Cardiac fibroblast (primary cell): ENCODE data around the gene CETN2.

Experiments
- DNase-seq, 2 donors: peaks; one replicate each; pipeline versions ENCODE4 v3.0.0 to v3.0.0-alpha.2; 2010; ENCODE audit warnings: low read depth in 2 of 2
- H3K4me3 ChIP-seq, 2 donors: replicated peaks in 1 of 2; 1 replicate in 1 of 2; 2 replicates in 1 of 2; pipeline ENCODE4 v1.5.1; 2011; ENCODE audit warnings: low read depth in 2 of 2, low read length in 2 of 2, mild to moderate bottlenecking in 2 of 2, moderate library complexity in 1 of 2
- TF ChIP-seq, protein P1 (sequence below): IDR thresholded peaks from one replicate; pipeline ENCODE4 v1.5.1; 2011; ENCODE audit warnings: low read depth, mild to moderate bottlenecking, low read length, inconsistent platforms

The CETN2 gene

DNA sequence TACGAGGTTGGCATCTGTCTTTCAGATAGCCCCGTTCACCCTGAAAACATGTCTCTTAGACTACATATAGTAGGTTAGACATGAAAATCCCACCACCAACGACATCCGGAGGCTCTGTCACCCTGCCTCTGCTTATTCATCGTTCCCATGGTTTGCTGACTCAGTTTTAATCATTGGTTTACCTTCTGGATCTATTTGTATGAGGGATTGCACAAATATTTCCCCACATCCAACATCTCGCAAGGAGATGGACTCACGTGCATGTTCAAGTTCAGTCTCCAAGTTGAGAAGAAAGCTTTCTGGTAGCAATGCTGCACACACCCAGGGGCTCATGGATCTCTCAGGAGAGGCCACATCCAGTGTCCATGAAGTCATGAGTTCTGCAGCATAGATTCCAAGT, 10.8 kb downstream of the CETN2 start:
- peak in 1 of 2 donors; percentile 59 for DNase-seq
- H3K4me3 ChIP-seq: no peak overlapping the region
- TF ChIP-seq, protein P1, sequence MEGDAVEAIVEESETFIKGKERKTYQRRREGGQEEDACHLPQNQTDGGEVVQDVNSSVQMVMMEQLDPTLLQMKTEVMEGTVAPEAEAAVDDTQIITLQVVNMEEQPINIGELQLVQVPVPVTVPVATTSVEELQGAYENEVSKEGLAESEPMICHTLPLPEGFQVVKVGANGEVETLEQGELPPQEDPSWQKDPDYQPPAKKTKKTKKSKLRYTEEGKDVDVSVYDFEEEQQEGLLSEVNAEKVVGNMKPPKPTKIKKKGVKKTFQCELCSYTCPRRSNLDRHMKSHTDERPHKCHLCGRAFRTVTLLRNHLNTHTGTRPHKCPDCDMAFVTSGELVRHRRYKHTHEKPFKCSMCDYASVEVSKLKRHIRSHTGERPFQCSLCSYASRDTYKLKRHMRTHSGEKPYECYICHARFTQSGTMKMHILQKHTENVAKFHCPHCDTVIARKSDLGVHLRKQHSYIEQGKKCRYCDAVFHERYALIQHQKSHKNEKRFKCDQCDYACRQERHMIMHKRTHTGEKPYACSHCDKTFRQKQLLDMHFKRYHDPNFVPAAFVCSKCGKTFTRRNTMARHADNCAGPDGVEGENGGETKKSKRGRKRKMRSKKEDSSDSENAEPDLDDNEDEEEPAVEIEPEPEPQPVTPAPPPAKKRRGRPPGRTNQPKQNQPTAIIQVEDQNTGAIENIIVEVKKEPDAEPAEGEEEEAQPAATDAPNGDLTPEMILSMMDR: no peak

DNA sequence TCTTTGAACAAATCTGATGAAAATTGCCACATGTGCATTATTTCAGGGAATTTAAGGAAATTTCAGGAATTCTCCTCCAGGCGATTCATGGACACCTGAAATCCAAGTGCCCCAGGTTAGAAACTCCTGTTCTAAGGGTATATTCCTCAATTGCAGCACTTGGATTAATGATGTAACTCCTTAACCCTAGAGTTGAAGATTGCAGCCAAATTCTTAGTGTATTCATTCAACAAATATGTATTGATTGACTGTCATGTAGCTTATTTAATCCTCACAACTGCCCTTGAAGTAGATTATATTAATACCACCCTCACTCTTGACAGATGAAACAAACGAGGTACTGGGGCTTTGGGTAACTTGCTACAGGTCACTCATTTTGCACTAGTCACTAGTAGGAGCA, 11.3 kb downstream of the CETN2 start:
- DNase-seq: no peak

DNA sequence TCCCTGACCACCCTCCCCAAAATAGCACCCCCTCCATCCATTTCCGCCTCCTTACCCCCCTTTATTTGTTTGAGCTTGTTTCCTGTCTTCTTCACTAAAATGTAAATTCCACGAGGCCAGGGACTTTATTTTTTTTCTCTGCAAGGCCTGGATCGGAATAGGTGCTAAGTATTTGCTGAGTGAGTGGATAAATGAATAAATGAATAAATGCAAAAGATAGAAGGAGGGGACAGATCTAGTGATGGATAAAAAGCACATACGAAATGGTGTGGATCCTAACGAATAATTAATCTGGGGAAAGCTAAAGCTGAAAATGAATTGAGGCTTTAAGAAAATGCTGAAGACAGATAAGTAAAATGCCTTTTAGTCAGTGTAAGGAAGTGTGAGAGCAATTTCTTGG, 12.2 kb downstream of the CETN2 start:
- H3K4me3 ChIP-seq: no peak overlapping the region
- TF ChIP-seq, protein P1: no peak
- no peak for DNase-seq

More for the DNA sequence above, 11.3 kb downstream of the CETN2 start:
- H3K4me3 ChIP-seq: no peak overlapping the region
- TF ChIP-seq, protein P1: no peak

DNA sequence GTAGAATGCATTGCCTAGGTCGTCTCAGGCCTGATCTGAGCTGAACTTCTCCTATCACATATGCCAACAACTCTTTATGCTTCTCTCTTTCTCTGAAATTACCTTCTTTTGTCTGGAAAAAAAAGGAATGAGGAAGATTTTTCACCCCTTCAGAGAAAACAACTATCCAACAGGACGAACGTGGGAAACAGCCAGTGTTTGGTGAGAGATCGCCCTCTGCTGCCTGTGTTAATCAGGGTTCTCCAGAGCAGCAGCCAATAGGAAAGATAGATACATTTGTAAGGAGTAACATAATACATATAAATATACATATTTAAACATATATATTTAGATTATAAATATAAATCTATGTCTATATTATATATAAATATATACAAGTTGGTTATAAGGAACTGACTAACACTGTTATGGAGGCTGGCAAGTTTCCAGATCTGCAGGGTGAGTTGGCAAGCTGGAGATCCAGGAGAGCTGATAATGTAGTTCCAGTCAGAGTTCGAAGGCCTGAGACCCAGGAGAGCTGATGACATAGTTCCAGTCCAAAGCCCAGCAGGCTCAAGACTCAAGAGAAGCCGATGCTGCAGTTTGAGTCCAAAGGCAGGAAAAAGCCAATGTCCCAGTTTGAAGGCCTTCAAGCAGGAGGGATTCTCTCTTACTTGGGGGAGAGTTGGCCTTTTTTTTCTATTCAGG, 13.3 kb downstream of the CETN2 start:
- DNase-seq: peak; percentile 53 to 56
- TF ChIP-seq, protein P1: peak; percentile 52
- no peak overlapping the region for H3K4me3 ChIP-seq

DNA sequence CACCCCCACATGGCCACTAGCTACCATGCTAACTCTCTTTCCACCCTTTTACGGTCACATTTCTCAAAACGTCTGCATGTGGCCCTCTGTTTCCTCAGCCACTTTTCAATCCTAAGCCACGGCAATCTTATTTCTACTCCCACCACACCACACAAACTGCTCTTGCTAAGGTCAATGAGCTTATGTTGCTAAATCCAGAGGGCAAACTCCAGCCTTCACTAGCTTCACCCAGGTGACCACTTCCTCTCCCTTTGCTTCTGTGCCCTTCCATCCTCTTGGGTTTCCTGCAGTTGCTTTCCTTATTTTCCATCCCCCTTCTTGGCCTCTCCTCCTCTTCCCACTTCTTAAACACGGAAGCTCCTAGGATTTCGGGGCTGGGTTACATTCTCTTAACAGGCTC, 16.5 kb downstream of the CETN2 start:
- no peak for DNase-seq
- no peak overlapping the region for H3K4me3 ChIP-seq
- TF ChIP-seq, protein P1: no peak

DNA sequence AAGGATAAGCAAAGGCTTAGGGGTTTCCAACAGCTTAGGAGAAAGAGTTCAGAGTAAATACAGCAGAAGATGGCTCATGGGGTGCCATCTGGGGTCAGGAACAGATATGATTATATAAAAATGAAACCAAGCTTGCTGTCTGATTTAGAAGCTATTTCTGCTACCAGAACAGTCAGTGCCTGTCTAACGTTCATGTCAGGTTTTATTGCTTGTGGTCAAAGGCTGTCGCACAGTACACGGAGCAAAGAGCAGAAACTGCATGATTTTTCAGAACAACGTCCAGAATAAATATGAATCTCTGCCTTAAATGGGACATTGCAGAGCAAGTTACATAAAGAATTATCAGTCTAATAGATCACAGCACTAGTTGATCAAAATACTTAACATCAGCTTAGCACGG, 17.4 kb downstream of the CETN2 start:
- TF ChIP-seq, protein P1: no peak

DNA sequence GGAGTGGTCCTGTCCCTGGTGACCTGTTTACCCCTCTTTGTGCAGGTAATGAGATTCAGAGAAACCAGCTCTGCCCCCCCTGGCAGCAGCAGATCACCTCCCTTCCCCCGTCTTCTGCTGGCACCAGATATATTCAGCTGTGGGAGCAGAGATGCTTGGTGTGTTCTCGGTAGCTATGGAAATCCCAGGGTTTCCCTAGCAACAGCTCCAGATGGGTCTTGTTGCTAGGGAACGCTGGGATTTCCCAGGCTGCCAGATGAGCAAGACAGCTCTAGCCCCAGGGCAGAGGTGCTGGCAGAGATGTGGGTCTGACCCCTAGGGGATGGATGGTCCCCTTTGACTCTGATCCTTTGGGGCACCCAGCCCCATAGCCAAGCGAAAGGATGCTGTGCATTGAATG, 20.2 kb downstream of the CETN2 start:
- no peak for DNase-seq
- TF ChIP-seq, protein P1: no peak
- no peak overlapping the region for H3K4me3 ChIP-seq

More for the DNA sequence above, 17.4 kb downstream of the CETN2 start:
- H3K4me3 ChIP-seq: no peak overlapping the region
- DNase-seq: no peak
